GM12878 (cell line): Measurements from ENCODE around the gene WFIKKN1. TPM values are rescaled to one million over a fixed set of nuclear protein-coding genes. Genes with fewer than 3 reads are reported as not detected.

Source experiments
- ATAC-seq: fragments of 200-7000 bp; cut with Tn5 transposase; 3 replicates; pipeline ENCODE4 v1.9.1; 2020; ENCODE audit warnings: mild to moderate bottlenecking, moderate library complexity
- BruUV-seq: library from RNA; stranded (reverse); fragments of 400-500 nt; replicated peaks from 2 replicates; lab custom pipeline; 2021; lab: Mats Ljungman, UMichigan
- CTCF ChIA-PET: fragments of 300-600 bp; sonication (Branson Sonifier 250); formaldehyde crosslinking; extraction: SDS; loops from one replicate; lab custom pipeline; 2021; ENCODE audit warnings: inconsistent platforms; lab: Yijun Ruan, JAX
- POLR2A ChIA-PET: fragments of 350-600 bp; formaldehyde crosslinking; extraction: SDS; loops from one replicate; lab custom pipeline; 2021; ENCODE audit warnings: inconsistent platforms; lab: Charles Lee
- RAD21 ChIA-PET: fragments of 300-600 bp; sonication (Branson Sonifier 250); formaldehyde crosslinking; loops from one replicate; lab custom pipeline; 2023; ENCODE audit warnings: antibody characterized with exemption; ENCODE audit not compliant: unreplicated experiment; lab: Charles Lee
- SMC1A ChIA-PET: fragments of 300-600 bp; sonication (Branson Sonifier 250); formaldehyde crosslinking; loops from one replicate; lab custom pipeline; 2023; ENCODE audit not compliant: unreplicated experiment, uncharacterized antibody; lab: Charles Lee
- DNase-seq: peaks from one replicate; pipeline ENCODE4 v3.0.0-alpha.2; 2011; ENCODE audit warnings: low read depth, low spot score
- FAIRE-seq: peaks from 3 replicates; lab custom pipeline; 2011; peaks lifted over from hg19 to GRCh38; lab: Jason Lieb, UNC
- H2AFZ ChIP-seq: 2 replicates; pipeline ENCODE4 v1.6.0; 2011; ENCODE audit warnings: low read depth, low read length, control low read depth; ENCODE audit not compliant: control insufficient read depth
- H3K27ac ChIP-seq: 2 replicates; pipeline ENCODE4 v1.5.1; 2011; ENCODE audit warnings: control low read depth; ENCODE audit not compliant: control insufficient read depth, insufficient read depth
- H3K27me3 ChIP-seq, 2 experiments: replicated peaks in 1 of 2; 2 replicates each; pipeline versions ENCODE4 v1.6.0 to v1.6.1; 2011; ENCODE audit warnings: low read length in 1 of 2; ENCODE audit not compliant: control insufficient read depth in 2 of 2, insufficient read depth in 2 of 2
- H3K36me3 ChIP-seq, 2 experiments: 2 replicates each; pipeline ENCODE4 v1.5.1; 2011; ENCODE audit warnings: low read length in 1 of 2; ENCODE audit not compliant: control insufficient read depth in 2 of 2, insufficient read depth in 2 of 2
- H3K4me1 ChIP-seq: 2 replicates; pipeline ENCODE4 v1.6.1; 2011; ENCODE audit warnings: mild to moderate bottlenecking, low read length, moderate library complexity, mixed read lengths; ENCODE audit not compliant: control insufficient read depth, insufficient read depth
- H3K4me2 ChIP-seq: 2 replicates; pipeline ENCODE4 v1.6.0; 2011; ENCODE audit warnings: control low read depth; ENCODE audit not compliant: control insufficient read depth, insufficient read depth
- H3K4me3 ChIP-seq: fragments of 200-600 bp; sonication (generic); 2 replicates; pipeline ENCODE4 v1.5.1; 2016
- H3K79me2 ChIP-seq: 2 replicates; pipeline ENCODE4 v1.6.0; 2011; ENCODE audit warnings: low read length; ENCODE audit not compliant: control insufficient read depth, insufficient read depth
- H3K9ac ChIP-seq: 2 replicates; pipeline ENCODE4 v1.8.0; 2011; ENCODE audit warnings: low read length, control low read depth, mixed read lengths; ENCODE audit not compliant: control insufficient read depth, insufficient read depth
- H3K9me3 ChIP-seq: replicated peaks from 3 replicates; pipeline ENCODE4 v1.5.1; 2011; ENCODE audit warnings: mild to moderate bottlenecking, low read length; ENCODE audit not compliant: control insufficient read depth, insufficient read depth
- H4K20me1 ChIP-seq: 2 replicates; pipeline ENCODE4 v1.6.0; 2011; ENCODE audit not compliant: control insufficient read depth, insufficient read depth
- ATF7 ChIP-seq: fragments of 450-650 bp; IDR thresholded peaks from 2 replicates; pipeline ENCODE4 v1.6.1; 2016; ENCODE audit warnings: low read depth, mild to moderate bottlenecking
- BMI1 ChIP-seq: fragments of 450-650 bp; IDR thresholded peaks from 2 replicates; pipeline ENCODE4 v1.6.1; 2016; ENCODE audit warnings: mild to moderate bottlenecking, moderate library complexity, borderline replicate concordance
- CHD2 ChIP-seq: IDR thresholded peaks from 2 replicates; pipeline ENCODE4 v1.6.1; 2011; ENCODE audit warnings: low read depth, low read length, improper control_type of control experiment, borderline replicate concordance
- DPF2 ChIP-seq: fragments of 450-650 bp; IDR thresholded peaks from 2 replicates; pipeline ENCODE4 v1.6.1; 2017; ENCODE audit warnings: mild to moderate bottlenecking
- MTA3 ChIP-seq: IDR thresholded peaks from 2 replicates; pipeline ENCODE4 v1.6.1; 2012; ENCODE audit warnings: low read length, inconsistent platforms, borderline replicate concordance
- NRF1 ChIP-seq: conservative IDR thresholded peaks from 2 replicates; pipeline ENCODE4 v1.6.1; 2011; ENCODE audit warnings: mild to moderate bottlenecking, low read depth, low read length, improper control_type of control experiment
- POLR2A ChIP-seq: IDR thresholded peaks from 2 replicates; pipeline ENCODE4 v1.6.1; 2011; ENCODE audit warnings: low read depth, mild to moderate bottlenecking, low read length
- PRDM15 ChIP-seq: fragments of 450-650 bp; formaldehyde crosslinking; IDR thresholded peaks from 2 replicates; pipeline ENCODE4 v1.4.0; 2020; ENCODE audit warnings: mild to moderate bottlenecking, moderate library complexity
- RB1 ChIP-seq: fragments of 450-650 bp; formaldehyde crosslinking; IDR thresholded peaks from 2 replicates; pipeline ENCODE4 v1.6.1; 2017; ENCODE audit warnings: mild to moderate bottlenecking, borderline replicate concordance
- RBBP5 ChIP-seq: fragments of 200-600 bp; sonication (generic); conservative IDR thresholded peaks from 2 replicates; pipeline ENCODE4 v1.6.1; 2016
- SKIL ChIP-seq: fragments of 450-650 bp; IDR thresholded peaks from 2 replicates; pipeline ENCODE4 v1.6.1; 2017; ENCODE audit warnings: mild to moderate bottlenecking, low read depth, inconsistent platforms; ENCODE audit not compliant: poor library complexity, severe bottlenecking
- SMAD5 ChIP-seq: IDR thresholded peaks from 2 replicates; pipeline ENCODE4 v1.6.1; 2016; ENCODE audit warnings: antibody characterized with exemption, low read depth
- SPI1 ChIP-seq: IDR thresholded peaks from 2 replicates; pipeline ENCODE4 v1.6.1; 2011; ENCODE audit warnings: low read depth, mild to moderate bottlenecking, low read length, moderate library complexity, borderline replicate concordance; ENCODE audit not compliant: insufficient read depth
- SREBF1 ChIP-seq: IDR thresholded peaks from 2 replicates; pipeline ENCODE4 v1.6.1; 2012; ENCODE audit warnings: mild to moderate bottlenecking, low read length
- YBX1 ChIP-seq: fragments of 450-650 bp; IDR thresholded peaks from 2 replicates; pipeline ENCODE4 v1.6.1; 2016; ENCODE audit warnings: antibody characterized with exemption
- ZNF217 ChIP-seq: fragments of 450-650 bp; IDR thresholded peaks from 2 replicates; pipeline ENCODE4 v1.6.1; 2017; ENCODE audit warnings: antibody characterized with exemption, mild to moderate bottlenecking
- ZNF384 ChIP-seq: IDR thresholded peaks from 2 replicates; pipeline ENCODE4 v1.6.1; 2012; ENCODE audit warnings: low read depth, mild to moderate bottlenecking, low read length, improper control_type of control experiment, borderline replicate concordance
- WGBS: methylation state at CpG from one replicate; pipeline ENCODE4 v1.1.6; 2016; ENCODE audit warnings: low lambda C conversion rate; ENCODE audit not compliant: insufficient replicate concordance, insufficient coverage; ENCODE audit errors: missing lambda C conversion rate; 5-methylcytosine and 5-hydroxymethylcytosine counted together
- in situ Hi-C: fragments of 300-500 bp; cut with MboI; formaldehyde crosslinking; loops from 9 replicates; pipeline ENCODE4 v1.14.3; 2018; ENCODE audit warnings: mixed read lengths
- intact Hi-C: fragments of 100-400 bp; cut with micrococcal nuclease; formaldehyde crosslinking; loops from one replicate; pipeline ENCODE4 v1.14.2; 2022; ENCODE audit not compliant: unreplicated experiment
- polyA plus RNA-seq, 11 experiments: library from polyadenylated mRNA; depleted of rRNA in 4 of 11; unstranded in 6 of 11; stranded (reverse) in 5 of 11; fragments of >200 nt; fragmentation: Nextera tagmentation in 4 of 11; fragmentation: Illumina TruSeq in 1 of 11; extraction: Ambion mirVana in 4 of 11; extraction: Trizol in 1 of 11; gene quantifications; 1 replicate in 1 of 11; 2 replicates in 10 of 11; pipeline versions ENCODE4 v1.2.1 to v1.2.3, GENCODE V29; 2011 to 2016; ENCODE audit warnings: inconsistent platforms in 2 of 11, missing spikeins in 2 of 11, low read depth in 1 of 11
- total RNA-seq, 4 experiments: library from RNA; depleted of rRNA in 3 of 4; stranded (reverse); fragments of >200 nt in 3 of 4; fragmentation: Illumina TruSeq in 1 of 4; extraction: Trizol in 1 of 4; gene quantifications; 2 replicates each; pipeline versions ENCODE4 v1.2.1 to v1.2.3, GENCODE V29; 2013 to 2021
- TF ChIP-seq, protein P1 (sequence below): IDR thresholded peaks from 2 replicates; pipeline ENCODE4 v1.6.1; 2011; ENCODE audit warnings: low read depth, mild to moderate bottlenecking, low read length, moderate library complexity, borderline replicate concordance; ENCODE audit errors: extremely low read depth

The WFIKKN1 gene
- total and polyA plus RNA-seq, 10 of the 15 experiments (the other 5 are each of a cell fraction or from before 2014, with no cell fraction given): 0.01 to 0.41 (median 0.05) TPM; not detected in 2

- peaks cover 20% of the 10 kb centered on the region for H3K79me2 ChIP-seq
- H3K27ac ChIP-seq: peak within 1 kb of the TSS; percentile 82
- H3K9ac ChIP-seq: peak within 1 kb of the TSS; percentile 85
- CTCF ChIA-PET: interaction anchor here (1.1 to 1.5 kb wide), 5 partner anchors 12 to 59 kb away, joined by 4 to 11 read pairs (median 4); partner anchors contain the start of genes RHOT2 and WDR90
- H3K4me3 ChIP-seq: peak within 1 kb of the TSS; percentile 88
- BruUV-seq: no TSS peak
- no peaks in the 10 kb centered on the region for H3K9me3 ChIP-seq
- H3K36me3 ChIP-seq: peaks cover 0 to 4% of the 10 kb centered on the region in 2 experiments; a peak in 3 of 4 replicates
- in situ Hi-C loops (no loop called here), intact Hi-C loops (loop anchor here (1.0 to 5.0 kb wide), 3 partner anchors 46 to 109 kb away; partner anchors contain the start of genes CAPN15, JMJD8 and STUB1)
- ATAC-seq: peak; percentile 92
- FAIRE-seq: peak; percentile 95
- H3K4me1 ChIP-seq: peaks cover 13% of the 10 kb centered on the region
- peak within 1 kb of the TSS; percentile 98 for H2AFZ ChIP-seq
- POLR2A ChIA-PET: interaction anchor here (0.6 to 1.9 kb wide), 12 partner anchors 11 to 1136 kb away, joined by 3 to 5 read pairs (median 4); partner anchors contain the start of genes RHOT2 and WDR90
- H3K27me3 ChIP-seq: no peaks in the 10 kb centered on the region
- RAD21 ChIA-PET: interaction anchor here (0.6 to 2.0 kb wide), 4 partner anchors 13 to 110 kb away, joined by 3 to 13 read pairs (median 4); partner anchors contain the start of genes CAPN15, RHBDL1 and WDR90
- H3K4me2 ChIP-seq: peak within 1 kb of the TSS; percentile 91
- SMC1A ChIA-PET: interaction anchor here (1.6 kb wide), 1 partner anchor 12 kb away, joined by 5 read pairs; no protein-coding TSS in a partner anchor
- no peaks in the 10 kb centered on the region for H4K20me1 ChIP-seq
- under 1% methylated on average over 86 of the region's 91 CpGs for WGBS
- DNase-seq: peak; percentile 68
- TF ChIP-seq SPI1 (no peak; the same call in 1 of the 2 replicates), ZNF384 (no peak), RB1 (peak; percentile 61; the same call in 1 of the 2 replicates), PRDM15 (CRISPR knock-in tag) (no peak), BMI1 (no peak), YBX1 (no peak), ATF7 (peak; percentile 46), SREBF1 (peak; percentile 27), DPF2 (peak; percentile 69), NRF1 (no peak), RBBP5 (no peak), POLR2A (peak; percentile 88), ZNF217 (no peak), SMAD5 (no peak), CHD2 (peak; percentile 76), SKIL (peak; percentile 81), MTA3 (no peak)
- TF ChIP-seq, protein P1, sequence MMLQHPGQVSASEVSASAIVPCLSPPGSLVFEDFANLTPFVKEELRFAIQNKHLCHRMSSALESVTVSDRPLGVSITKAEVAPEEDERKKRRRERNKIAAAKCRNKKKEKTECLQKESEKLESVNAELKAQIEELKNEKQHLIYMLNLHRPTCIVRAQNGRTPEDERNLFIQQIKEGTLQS: no peak
Observed at GRCh38 chr16:636206-637080, 5.7 kb downstream of the WFIKKN1 start, which contains the start of gene METTL26. TSS of gene METTL26 (minus strand) at chr16:636305. CDS start at chr16:636290, 15 bp downstream.
